HS-5 (cell line): ENCODE results near the gene ATP5PD.
"Not testable (repeated sequence)": the region's sequence is repeated elsewhere in the genome, so short reads cannot be mapped to it uniquely, and the experiment has no call there.

Experiments
- DNase-seq: peaks from one replicate; pipeline ENCODE4 v3.0.0-alpha.2; 2012; ENCODE audit warnings: low read depth

ATP5PD gene

DNA sequence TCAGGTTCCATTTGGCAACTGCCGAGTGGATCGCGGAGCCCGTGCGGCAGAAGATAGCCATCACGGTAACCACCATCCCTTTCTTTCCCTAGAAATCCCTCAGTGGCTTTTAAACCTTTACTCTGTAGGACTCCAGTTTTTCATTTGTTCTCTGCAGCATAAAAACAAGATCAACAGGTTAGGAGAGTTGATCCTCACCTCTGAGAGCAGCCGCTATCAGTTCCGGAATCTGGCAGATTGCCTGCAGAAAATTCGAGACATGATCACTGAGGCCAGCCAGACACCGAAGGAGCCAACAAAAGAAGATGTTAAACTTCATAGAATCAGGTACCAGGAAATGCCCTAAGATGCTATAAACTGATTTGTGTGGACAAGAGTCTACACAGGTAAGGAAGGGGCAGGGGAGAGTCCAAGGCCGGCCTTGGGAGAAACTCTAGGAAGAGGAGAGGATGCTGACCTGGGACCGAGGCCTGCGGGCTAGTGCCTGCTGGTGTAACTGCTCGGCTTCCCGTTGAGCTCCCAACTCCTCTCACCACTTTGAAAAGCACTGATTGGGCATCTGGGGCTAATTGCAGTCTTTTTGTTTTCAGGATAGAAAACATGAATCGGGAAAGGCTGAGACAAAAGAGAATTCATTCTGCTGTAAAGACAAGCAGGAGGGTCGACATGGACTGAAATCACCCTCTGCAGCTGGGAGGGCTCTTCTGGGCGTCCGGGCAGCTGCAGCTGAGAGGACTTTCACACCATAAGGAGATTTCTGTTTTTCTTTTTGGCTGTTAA lies 26.2 kb downstream of the ATP5PD start:
- DNase-seq = no peak

DNA sequence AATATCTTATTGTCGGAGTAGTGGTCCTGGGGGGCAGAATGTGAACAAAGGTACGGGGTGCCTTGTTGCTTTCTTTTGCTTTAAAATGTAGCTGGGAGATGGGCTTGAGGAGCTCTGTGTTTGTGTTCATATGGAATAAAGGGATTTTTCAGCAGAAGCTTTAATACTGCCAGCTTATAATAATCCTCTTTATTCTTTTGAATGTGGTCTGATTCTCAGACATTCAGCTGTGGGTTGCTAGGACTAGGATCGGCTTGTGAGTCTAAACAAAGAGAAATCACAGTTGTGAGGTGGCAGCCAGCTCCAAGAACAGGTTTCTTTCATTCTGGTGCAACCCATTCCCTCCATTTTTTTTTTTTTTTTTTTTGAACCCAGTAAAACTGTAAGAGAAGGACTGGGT lies 27.1 kb downstream of the ATP5PD start:
- DNase-seq = no peak

GRCh38 chr17:75019146-75019545 lies 27.6 kb downstream of the ATP5PD start:
- no peak for DNase-seq

- no peak for DNase-seq
These were observed 33.6 kb downstream of the ATP5PD start for GRCh38 chr17:75013092-75013559.

DNA sequence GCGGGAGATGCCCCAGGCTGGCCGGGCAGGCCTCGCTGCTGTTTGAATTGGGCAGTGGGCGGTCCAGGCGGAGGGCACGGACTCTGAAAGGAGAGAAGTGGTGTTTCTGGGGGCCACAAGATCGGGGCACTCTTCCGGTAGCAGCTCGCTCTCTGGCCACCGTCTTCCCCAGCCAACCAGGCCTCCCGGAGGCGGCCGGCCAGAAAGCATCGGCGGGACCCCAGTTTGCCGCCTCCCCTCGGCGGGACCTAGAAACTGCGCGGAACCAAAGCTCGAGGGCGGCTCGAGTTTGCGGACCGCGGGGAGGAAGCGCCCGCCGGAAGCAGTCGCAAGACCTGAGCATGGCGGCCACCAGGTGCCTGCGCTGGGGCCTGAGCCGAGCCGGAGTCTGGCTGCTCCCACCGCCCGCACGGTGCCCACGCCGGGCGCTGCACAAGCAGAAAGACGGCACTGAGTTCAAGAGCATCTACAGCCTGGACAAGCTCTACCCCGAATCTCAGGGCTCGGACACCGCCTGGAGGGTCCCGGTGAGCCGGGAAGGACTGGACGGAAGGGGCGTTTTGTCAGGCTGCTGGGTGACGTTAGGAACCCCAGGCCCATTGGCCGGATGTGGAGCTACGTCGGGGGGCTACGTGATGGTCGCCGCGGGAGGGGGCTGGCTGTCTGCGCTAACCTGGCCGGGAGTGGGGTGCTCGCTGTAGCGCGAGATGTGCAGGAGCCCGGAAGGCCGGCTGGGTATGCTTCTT lies 34.2 kb downstream of the ATP5PD start, which contains the start of gene MRPL58:
MRPL58 (plus strand) TSS at position 325 of the 746 bp plus-strand sequence; CDS start at position 342, 17 bp downstream.
- DNase-seq = peak; percentile 49

GRCh38 chr17:75012096-75012345 lies 34.7 kb downstream of the ATP5PD start:
- DNase-seq = no peak

DNA sequence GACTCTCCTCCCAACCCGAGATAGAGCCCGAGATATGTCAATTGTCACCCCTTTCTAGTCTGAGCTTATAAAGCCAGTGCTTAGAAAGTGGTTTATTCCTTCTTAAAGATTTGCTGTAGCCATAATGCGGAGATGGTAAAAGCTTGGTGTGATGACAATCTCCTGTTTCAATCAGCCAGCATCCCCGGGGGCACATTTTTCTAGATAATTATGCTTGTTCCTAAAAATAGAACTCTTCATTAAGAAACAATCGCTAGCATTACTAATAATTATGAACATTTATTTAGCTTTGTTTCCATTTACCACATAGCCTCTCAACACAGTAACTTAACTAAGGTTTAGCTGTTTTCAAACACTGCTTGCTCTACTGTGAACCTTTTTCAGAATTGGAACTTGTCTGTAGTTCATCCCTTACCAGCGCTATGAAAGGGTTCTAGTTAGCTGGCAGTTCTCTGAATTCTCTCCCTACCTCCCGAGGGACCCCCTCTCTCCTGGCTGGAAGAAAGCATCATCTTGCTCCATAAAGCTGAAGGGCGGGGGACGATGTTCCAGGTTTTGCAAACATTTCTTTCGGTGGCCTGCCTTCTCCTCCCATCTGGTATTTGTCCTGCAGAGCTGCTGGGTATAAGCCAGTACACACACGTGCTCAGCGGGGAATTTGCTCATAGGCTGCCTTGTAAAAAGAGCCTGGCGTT lies 35.2 kb downstream of the ATP5PD start:
- DNase-seq = no peak

GRCh38 chr17:75010683-75011400 lies 35.9 kb downstream of the ATP5PD start:
- DNase-seq = no peak

GRCh38 chr17:75009139-75009724 lies 37.5 kb downstream of the ATP5PD start:
- no peak for DNase-seq

GRCh38 chr17:75008373-75008772 lies 38.4 kb downstream of the ATP5PD start:
- DNase-seq = no peak

DNA sequence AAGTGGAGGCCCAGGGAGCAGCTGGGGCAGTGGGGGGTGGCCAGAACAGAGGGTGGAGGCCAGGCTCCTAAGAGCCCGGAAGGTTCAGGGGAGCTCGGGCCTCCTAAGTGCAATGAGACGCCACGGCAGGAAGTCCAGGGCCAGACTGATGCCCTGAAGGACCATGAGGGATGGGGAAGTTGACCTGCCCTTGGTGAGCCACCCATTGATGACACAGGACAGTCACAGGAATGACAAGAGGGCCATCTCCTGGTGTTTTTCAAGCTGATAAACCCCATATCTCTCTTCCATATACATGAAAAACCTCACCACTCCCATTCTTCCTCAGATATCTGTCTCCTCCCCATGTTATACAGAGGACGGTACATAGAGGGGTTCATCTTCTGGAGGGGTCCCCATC lies 40.1 kb downstream of the ATP5PD start:
- no peak for DNase-seq

- not testable (repeated sequence) for DNase-seq
These were observed 40.7 kb downstream of the ATP5PD start for GRCh38 chr17:75006084-75006483.

GRCh38 chr17:75005291-75005690 lies 41.5 kb downstream of the ATP5PD start:
- no peak for DNase-seq

GRCh38 chr17:75004371-75004770 lies 42.4 kb downstream of the ATP5PD start:
- no peak for DNase-seq

- no peak for DNase-seq
These were observed 42.8 kb downstream of the ATP5PD start for GRCh38 chr17:75003957-75004355.

- no peak for DNase-seq
These were observed 43.5 kb downstream of the ATP5PD start for GRCh38 chr17:75003070-75003956.

- DNase-seq = no peak
These were observed 44.6 kb downstream of the ATP5PD start for GRCh38 chr17:75001915-75002843.

GRCh38 chr17:74999523-74999922 lies 47.2 kb downstream of the ATP5PD start:
- DNase-seq = no peak

- DNase-seq = no peak
These were observed 48.0 kb downstream of the ATP5PD start for GRCh38 chr17:74998783-74999182.

GRCh38 chr17:74995847-74996246 lies 50.9 kb downstream of the ATP5PD start:
- no peak for DNase-seq
